Measurements from ENCODE around the gene MCF2L. TPM values are rescaled to one million over a fixed set of nuclear protein-coding genes. Genes with fewer than 3 reads are reported as not detected.
"Not testable (repeated sequence)": the region's sequence is repeated elsewhere in the genome, so short reads cannot be mapped to it uniquely, and the experiment has no call there.

The MCF2L gene
- total RNA-seq, 8 experiments from 2014 or later: 1.2 to 33.9 (median 24.7) TPM

DNA sequence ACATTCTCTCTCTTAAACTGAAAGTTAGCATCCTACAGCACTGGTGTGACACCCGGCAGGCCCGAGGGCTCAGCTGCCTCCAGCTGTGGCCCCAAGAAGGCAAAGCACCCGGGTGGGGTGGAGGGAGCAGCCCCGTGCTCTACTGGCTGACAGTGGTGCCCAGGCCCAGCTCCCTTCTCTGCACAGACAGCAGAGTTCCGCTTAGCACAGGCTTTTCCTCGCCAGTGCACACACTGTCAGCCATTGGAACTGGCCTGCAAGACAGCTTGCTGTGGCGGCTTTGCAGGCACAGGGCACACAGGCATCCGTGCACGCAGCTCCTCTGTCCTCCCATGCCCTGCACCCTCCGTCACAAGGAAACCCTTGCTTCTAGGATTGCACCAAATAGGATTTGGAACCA, 133.3 kb downstream of the MCF2L start:
- peaks cover 0 to 11% of the 10 kb centered on the region in 2 donors for H3K4me1 ChIP-seq (replicated peaks in 1 of 2)
- 20 to 85% (median 60%) methylated on average over 1 to 6 of the region's 10 CpGs; no CpG with 5 or more reads in 3 of the 10 experiments for WGBS, 10 experiments
- in situ Hi-C loops (cut with MboI; ENCODE audit: low pct_unique_long_range_greater_than_20kb in 2 of 9, low sequenced_read_pairs in 9 of 9, unreplicated experiment in 9 of 9); H3K27ac ChIP-seq; H3K4me3 ChIP-seq; ATAC-seq (replicated peaks in 6 of 8): not testable (repeated sequence)

DNA sequence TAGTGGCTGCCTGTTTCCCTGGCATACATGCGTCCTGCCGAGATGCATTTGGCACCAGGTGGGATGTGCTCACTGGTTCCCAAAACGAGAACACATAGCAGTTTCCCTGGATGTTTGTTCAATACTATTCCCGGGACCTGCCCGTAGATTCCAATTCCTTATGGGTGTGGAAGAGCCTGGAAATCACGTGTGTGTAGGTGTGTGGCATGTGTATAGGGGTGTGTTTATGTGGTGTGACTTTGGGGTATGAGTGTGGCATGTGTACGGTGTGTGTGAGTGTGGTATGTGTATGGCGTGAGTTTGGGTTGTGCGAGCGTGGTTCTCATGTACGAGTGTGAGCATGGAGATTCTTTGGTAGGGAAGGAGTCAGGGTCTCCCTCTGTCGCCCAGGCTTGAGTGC, 133.7 kb downstream of the MCF2L start:
- in situ Hi-C loops (cut with MboI; ENCODE audit: low pct_unique_long_range_greater_than_20kb in 2 of 9, low sequenced_read_pairs in 9 of 9, unreplicated experiment in 9 of 9): no loop called here
- H3K27ac ChIP-seq: no peak overlapping the region
- ATAC-seq (replicated peaks in 6 of 8): no peak
- H3K4me1 ChIP-seq (replicated peaks in 1 of 2): peaks cover 0 to 9% of the 10 kb centered on the region in 2 donors
- 68 to 100% (median 82%) methylated on average over 1 to 9 of the region's 12 CpGs; no CpG with 5 or more reads in 2 of the 10 experiments for WGBS, 10 experiments
- no peak overlapping the region for H3K4me3 ChIP-seq

DNA sequence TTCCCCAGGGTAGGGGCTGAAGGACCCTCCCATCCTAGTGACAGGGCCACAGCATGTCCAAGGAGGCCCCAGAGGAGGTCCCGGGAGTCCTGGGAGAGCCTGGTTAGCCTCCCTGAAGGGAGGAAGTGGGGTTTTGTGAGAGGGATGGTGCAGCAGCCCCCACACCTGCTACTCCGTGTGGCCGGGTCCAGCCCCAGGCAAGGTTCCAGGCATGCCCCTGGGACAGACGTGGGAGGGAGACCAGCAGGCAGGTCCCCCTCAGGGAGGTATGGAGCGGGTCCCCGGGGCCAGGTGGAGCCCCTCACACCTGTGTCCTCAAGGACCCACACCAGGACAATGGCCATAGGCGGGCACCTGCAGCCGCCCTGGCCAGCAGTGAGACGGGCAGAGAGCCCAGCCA, 134.6 kb downstream of the MCF2L start:
- peak in 2 of 8 experiments; percentile 7 to 29 for ATAC-seq (replicated peaks in 6 of 8)
- in situ Hi-C loops (cut with MboI; ENCODE audit: low pct_unique_long_range_greater_than_20kb in 2 of 9, low sequenced_read_pairs in 9 of 9, unreplicated experiment in 9 of 9): no loop called here
- H3K4me3 ChIP-seq: no peak overlapping the region
- peaks cover 0 to 6% of the 10 kb centered on the region in 2 donors for H3K4me1 ChIP-seq (replicated peaks in 1 of 2)
- H3K27ac ChIP-seq: no peak overlapping the region
- 55 to 70% (median 60%) methylated on average over 2 to 3 of the region's 9 CpGs; no CpG with 5 or more reads in 7 of the 10 experiments for WGBS, 10 experiments

DNA sequence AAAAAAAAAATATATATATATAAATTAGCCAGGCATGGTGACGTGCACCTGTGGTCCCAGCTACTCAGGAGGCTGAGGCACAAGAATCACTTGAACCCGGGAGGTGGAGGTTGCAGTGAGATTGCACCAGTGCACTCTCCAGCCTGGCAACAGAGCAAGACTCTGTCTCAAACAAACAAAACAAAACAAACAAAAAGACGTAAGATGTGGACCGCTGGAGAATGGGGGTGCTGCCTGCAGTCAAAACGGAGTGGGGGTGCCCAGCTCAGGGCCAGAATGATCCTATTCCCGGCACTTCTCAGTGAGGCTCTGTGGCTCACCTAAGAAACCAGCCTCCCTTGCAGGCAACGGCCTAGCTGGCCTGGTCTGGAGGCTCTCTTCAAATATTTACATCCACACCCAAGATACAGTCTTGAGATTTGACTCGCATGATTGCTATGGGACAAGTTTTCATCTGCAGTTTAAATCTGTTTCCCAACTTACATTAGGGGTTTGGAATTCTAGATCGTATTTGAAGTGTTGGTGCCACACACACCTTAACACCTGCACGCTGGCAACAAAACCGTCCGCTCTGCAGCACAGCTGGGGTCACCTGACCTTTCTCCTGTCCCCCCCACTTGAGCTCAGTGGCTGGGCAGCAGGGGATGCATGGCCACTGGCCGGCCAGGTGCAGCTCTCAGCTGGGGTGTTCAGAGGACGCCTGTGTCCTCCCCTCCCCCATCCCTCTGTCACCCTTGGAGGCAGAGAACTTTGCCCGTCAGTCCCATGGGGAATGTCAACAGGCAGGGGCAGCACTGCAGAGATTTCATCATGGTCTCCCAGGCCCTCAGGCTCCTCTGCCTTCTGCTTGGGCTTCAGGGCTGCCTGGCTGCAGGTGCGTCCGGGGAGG, 136.3 kb downstream of the MCF2L start, which contains the start of gene F7:
F7 (plus strand) TSS at position 760 of the 889 bp plus-strand sequence; CDS start at position 811, 51 bp downstream.
- in situ Hi-C loops (cut with MboI; ENCODE audit: low pct_unique_long_range_greater_than_20kb in 2 of 9, low sequenced_read_pairs in 9 of 9, unreplicated experiment in 9 of 9): no loop called here
- Histone ChIP-seq H3K4me3 (no peak within 1 kb of the TSS), H3K27ac (no peak within 1 kb of the TSS), H3K4me1 (replicated peaks in 1 of 2) (peaks cover 0 to 6% of the 10 kb centered on the region in 2 donors)
- 38 to 100% (median 54%) methylated on average over 1 to 7 of the region's 17 CpGs; no CpG with 5 or more reads in 4 of the 10 experiments for WGBS, 10 experiments
- peak in 5 of 8 experiments; percentile 20 to 71 (median 56) for ATAC-seq (replicated peaks in 6 of 8)

DNA sequence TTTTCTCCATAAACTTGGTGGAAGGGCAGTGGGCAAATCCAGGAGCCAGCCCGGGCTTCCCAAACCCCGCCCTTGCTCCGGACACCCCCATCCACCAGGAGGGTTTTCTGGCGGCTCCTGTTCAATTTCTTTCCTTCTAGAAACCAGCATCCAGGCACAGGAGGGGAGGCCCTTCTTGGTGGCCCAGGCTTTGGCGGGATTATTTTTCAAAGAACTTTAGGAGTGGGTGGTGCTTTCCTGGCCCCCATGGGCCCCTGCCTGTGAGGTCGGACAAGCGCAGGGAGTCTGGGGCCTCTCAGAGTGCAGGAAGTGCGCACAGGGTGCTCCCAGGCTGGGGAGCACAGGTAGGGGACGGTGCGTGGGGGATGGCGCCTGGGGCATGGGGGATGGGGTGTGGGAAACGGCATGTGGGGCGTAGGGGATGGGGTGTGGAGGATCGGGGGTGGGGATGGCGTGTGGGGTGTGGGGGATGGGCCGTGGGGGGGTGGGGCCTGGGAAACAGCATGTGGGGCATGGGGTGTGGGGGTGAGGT, 137.0 kb downstream of the MCF2L start:
- H3K27ac ChIP-seq: no peak overlapping the region
- ATAC-seq (replicated peaks in 6 of 8): no peak
- 60% methylated on average over 2 of the region's 16 CpGs; no CpG with 5 or more reads in 9 of the 10 experiments for WGBS, 10 experiments
- H3K4me3 ChIP-seq: no peak overlapping the region
- in situ Hi-C loops (cut with MboI; ENCODE audit: low pct_unique_long_range_greater_than_20kb in 2 of 9, low sequenced_read_pairs in 9 of 9, unreplicated experiment in 9 of 9): no loop called here
- peaks cover 0 to 6% of the 10 kb centered on the region in 2 donors for H3K4me1 ChIP-seq (replicated peaks in 1 of 2)

DNA sequence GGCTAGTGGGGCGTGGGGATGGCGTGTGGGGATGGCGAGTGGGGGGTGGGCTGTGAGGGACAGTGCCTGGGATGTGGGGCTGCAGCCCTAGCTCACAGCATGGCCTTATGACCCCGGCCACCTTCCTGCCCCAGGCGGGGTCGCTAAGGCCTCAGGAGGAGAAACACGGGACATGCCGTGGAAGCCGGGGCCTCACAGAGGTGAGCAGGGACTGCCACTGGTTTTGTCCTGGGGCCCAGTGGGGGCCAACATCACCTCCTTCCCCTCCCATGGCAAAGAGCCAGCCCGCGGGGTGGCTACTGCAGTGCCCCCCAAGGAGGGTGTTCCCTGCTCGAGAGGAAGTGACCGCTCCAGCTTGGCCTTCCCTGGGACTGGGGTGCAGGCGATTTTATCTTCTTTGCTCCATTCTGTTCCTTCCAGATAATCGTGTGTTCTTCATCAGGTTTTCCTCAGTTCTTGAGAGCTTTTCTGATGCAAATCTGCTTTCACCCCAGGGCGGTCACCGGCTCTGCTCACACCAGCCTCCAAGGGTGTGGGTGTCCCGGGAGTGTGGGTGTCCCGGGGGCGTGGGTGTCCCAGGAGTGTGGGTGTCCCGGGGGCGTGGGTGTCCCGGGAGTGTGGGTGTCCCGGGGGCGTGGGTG, 137.8 kb downstream of the MCF2L start:
- 58% methylated on average over 6 of the region's 25 CpGs; no CpG with 5 or more reads in 9 of the 10 experiments for WGBS, 10 experiments
- peaks cover 0 to 6% of the 10 kb centered on the region in 2 donors for H3K4me1 ChIP-seq (replicated peaks in 1 of 2)
- H3K4me3 ChIP-seq: no peak overlapping the region
- no peak for ATAC-seq (replicated peaks in 6 of 8)
- no peak overlapping the region for H3K27ac ChIP-seq
- in situ Hi-C loops (cut with MboI; ENCODE audit: low pct_unique_long_range_greater_than_20kb in 2 of 9, low sequenced_read_pairs in 9 of 9, unreplicated experiment in 9 of 9): no loop called here

DNA sequence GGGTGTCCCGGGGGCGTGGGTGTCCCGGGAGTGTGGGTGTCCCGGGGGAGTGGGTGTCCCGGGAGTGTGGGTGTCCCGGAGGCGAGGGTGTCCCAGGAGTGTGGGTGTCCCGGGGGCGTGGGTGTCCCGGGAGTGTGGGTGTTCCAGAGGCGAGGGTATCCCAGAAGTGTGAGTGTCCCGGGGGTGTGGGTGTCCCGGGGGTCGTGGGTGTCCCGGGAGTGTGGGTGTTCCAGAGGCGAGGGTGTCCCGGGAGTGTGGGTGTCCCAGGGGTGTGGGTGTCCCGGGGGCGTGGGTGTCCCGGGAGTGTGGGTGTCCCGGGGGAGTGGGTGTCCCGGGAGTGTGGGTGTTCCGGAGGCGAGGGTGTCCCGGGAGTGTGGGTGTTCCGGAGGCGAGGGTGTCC, 139.5 kb downstream of the MCF2L start:
- no CpG with 5 or more reads among the region's 27 CpGs for WGBS, 10 experiments
- H3K27ac ChIP-seq; H3K4me1 ChIP-seq (replicated peaks in 1 of 2); ATAC-seq (replicated peaks in 6 of 8); H3K4me3 ChIP-seq; in situ Hi-C loops (cut with MboI; ENCODE audit: low pct_unique_long_range_greater_than_20kb in 2 of 9, low sequenced_read_pairs in 9 of 9, unreplicated experiment in 9 of 9): not testable (repeated sequence)

DNA sequence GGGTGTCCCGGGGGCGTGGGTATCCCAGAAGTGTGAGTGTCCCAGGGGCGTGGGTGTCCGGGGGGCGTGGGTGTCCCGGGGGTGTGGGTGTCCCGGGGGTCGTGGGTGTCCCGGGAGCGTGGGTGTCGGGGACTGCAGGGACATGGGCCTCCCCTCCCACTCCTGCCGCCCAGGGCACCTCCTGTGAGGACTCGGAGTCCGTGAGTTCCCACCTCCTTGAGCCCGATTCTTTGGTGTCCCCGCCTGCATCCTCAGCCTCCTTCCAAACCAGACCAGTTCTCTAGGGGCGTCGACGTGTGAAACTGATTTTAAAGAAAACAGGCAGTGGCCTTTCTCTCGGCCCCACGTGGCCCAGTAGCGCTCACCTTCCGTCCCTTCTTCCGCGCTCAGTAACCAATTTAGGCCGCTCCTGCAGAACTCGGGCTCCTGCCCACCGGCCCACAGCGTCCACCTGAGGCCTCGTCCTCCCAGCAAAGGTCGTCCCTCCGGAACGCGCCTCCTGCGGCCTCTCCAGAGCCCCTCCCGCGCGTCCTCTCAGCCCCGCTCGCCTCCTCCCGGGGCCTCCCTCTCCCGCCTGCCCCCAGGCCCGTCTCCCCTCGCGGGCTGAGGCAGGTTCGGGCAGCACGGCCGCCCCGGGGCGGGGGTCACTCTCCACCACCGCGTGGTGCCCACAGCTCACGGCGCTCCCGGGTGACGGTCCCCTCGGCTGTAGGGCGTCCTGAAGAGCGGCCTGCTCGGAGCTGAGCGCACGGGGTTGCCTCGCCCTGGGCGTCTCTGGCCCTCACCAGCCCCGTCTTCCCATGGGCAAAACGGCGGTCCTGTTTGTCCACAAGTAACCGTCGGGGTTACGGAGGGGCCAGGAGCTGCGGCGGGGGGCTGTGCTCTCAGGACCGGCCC, 140.4 kb downstream of the MCF2L start:
- 23 to 92% (median 70%) methylated on average over 5 to 10 of the region's 73 CpGs; no CpG with 5 or more reads in 7 of the 10 experiments for WGBS, 10 experiments
- no peak overlapping the region for H3K4me3 ChIP-seq
- in situ Hi-C loops (cut with MboI; ENCODE audit: low pct_unique_long_range_greater_than_20kb in 2 of 9, low sequenced_read_pairs in 9 of 9, unreplicated experiment in 9 of 9): no loop called here
- H3K4me1 ChIP-seq (replicated peaks in 1 of 2): peaks cover 0 to 6% of the 10 kb centered on the region in 2 donors
- peak in 4 of 8 experiments; percentile 5 to 18 (median 12) for ATAC-seq (replicated peaks in 6 of 8)
- no peak overlapping the region for H3K27ac ChIP-seq

DNA sequence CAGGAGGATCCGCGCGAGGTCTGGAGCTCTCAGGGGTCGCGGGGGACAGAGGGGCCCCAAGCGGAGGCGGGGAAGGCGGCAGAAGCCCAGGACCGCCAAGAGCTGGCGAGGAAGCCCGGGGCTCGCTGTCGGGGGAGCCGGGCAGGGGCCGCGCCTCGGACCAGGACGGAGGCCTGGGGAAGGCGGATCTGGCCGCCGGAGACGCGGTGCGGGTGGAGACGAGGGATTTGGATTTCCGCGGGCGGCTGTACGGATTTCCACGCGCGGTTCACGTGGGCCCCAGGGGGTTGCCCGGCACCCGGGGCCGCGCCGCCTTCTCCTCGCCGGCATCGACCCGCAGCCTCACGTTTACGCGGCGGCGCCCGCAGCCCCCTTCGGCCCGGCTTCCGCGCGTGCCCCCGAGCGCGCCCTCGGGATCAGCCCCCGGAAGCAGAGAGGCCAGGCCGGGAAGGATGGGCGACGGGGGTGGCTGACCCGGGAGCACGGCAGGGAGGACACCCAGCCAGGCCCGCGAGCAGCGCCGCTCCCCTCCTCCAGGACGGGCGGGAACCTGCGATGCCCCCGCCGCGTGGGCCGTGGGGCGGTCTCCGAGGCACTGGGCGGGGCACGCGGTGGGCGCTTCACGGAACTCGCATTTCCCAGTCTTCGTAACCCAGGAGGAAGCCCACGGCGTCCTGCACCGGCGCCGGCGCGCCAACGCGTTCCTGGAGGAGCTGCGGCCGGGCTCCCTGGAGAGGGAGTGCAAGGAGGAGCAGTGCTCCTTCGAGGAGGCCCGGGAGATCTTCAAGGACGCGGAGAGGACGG, 141.2 kb downstream of the MCF2L start:
- H3K4me1 ChIP-seq (replicated peaks in 1 of 2): peaks cover 0 to 6% of the 10 kb centered on the region in 2 donors
- ATAC-seq (replicated peaks in 6 of 8): peak in 7 of 8 experiments; percentile 36 to 73 (median 70)
- no peak overlapping the region for H3K27ac ChIP-seq
- in situ Hi-C loops (cut with MboI; ENCODE audit: low pct_unique_long_range_greater_than_20kb in 2 of 9, low sequenced_read_pairs in 9 of 9, unreplicated experiment in 9 of 9): no loop called here
- peak overlapping the region; percentile 12 to 37 (median 30) for H3K4me3 ChIP-seq
- 0 to 20% (median 0%) methylated on average over 1 to 3 of the region's 99 CpGs; no CpG with 5 or more reads in 7 of the 10 experiments for WGBS, 10 experiments

DNA sequence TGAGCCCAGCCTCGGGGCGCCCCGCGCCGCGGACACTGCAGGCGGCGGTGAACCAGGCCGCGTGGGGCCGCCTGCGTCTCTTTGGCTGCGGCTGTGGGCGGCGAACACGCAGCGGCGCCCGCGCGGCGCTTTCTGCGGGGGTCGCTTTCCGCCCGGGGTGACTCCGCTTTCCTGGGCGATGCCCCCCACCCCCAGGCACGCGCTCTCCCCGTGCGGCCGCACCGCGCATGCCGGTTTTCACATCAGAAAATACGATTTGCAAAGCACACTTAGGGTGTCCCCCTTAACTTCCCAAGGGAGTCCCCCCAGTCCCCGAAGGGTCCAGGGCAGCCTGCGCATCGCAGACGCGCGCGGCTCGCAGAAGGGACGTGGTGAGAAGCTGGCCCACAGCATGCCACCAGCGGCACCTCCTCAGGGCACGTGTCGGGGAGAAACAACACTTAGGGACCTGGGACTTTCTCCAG, 141.9 kb downstream of the MCF2L start:
- peaks cover 0 to 2% of the 10 kb centered on the region in 2 donors for H3K4me1 ChIP-seq (replicated peaks in 1 of 2)
- H3K27ac ChIP-seq: no peak overlapping the region
- peak overlapping the region; percentile 12 to 37 (median 30) for H3K4me3 ChIP-seq
- in situ Hi-C loops (cut with MboI; ENCODE audit: low pct_unique_long_range_greater_than_20kb in 2 of 9, low sequenced_read_pairs in 9 of 9, unreplicated experiment in 9 of 9): no loop called here
- ATAC-seq (replicated peaks in 6 of 8): no peak
- 0 to 17% (median 11%) methylated on average over 1 to 5 of the region's 49 CpGs; no CpG with 5 or more reads in 7 of the 10 experiments for WGBS, 10 experiments

DNA sequence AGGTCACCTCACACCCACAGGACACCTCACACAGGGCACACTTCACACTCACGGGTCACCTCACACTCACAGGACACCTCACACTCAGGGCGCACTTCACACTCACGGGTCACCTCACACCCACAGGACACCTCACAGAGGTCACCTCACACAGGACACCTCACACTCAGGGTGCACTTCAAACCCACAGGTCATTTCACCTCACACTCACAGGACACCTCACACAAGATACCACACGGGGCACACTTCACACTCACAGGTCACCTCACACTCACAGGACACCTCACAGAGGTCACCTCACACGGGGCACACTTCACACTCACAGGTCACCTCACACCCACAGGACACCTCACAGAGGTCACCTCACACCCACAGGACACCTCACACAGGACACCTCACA, 142.8 kb downstream of the MCF2L start:
- WGBS, 10 experiments: no CpG with 5 or more reads among the region's 5 CpGs
- H3K4me3 ChIP-seq; in situ Hi-C loops (cut with MboI; ENCODE audit: low pct_unique_long_range_greater_than_20kb in 2 of 9, low sequenced_read_pairs in 9 of 9, unreplicated experiment in 9 of 9); ATAC-seq (replicated peaks in 6 of 8); H3K4me1 ChIP-seq (replicated peaks in 1 of 2); H3K27ac ChIP-seq: not testable (repeated sequence)

Measured in motor neuron (in vitro differentiated cells).